Lower lobe of right lung (tissue), 2 donors: ENCODE data around the gene RRAD. TPM values are rescaled to one million over a fixed set of nuclear protein-coding genes. Genes with fewer than 3 reads are reported as not detected.
"Not testable (repeated sequence)": the region's sequence is repeated elsewhere in the genome, so short reads cannot be mapped to it uniquely, and the experiment has no call there.

ENCODE experiments used
- ATAC-seq, 2 donors: fragments of 200-7000 bp; cut with Tn5 transposase; one replicate each; pipeline ENCODE4 v1.9.1; 2020 to 2022; ENCODE audit warnings: mild to moderate bottlenecking in 2 of 2, moderate library complexity in 2 of 2
- DNase-seq: peaks from one replicate; pipeline ENCODE4 v3.0.0-alpha.2; 2020
- H3K27ac ChIP-seq: fragments of 200-600 bp; one replicate; pipeline ENCODE4 v1.8.0; 2022
- H3K27me3 ChIP-seq: fragments of 200-600 bp; one replicate; pipeline ENCODE4 v1.8.0; 2022; ENCODE audit warnings: low read depth
- H3K36me3 ChIP-seq: fragments of 200-600 bp; one replicate; pipeline ENCODE4 v1.8.0; 2022; ENCODE audit warnings: mild to moderate bottlenecking
- H3K4me1 ChIP-seq: fragments of 200-600 bp; one replicate; pipeline ENCODE4 v1.8.0; 2022
- H3K4me3 ChIP-seq: fragments of 200-600 bp; one replicate; pipeline ENCODE4 v1.8.0; 2022; ENCODE audit warnings: mild to moderate bottlenecking
- H3K9me3 ChIP-seq: fragments of 200-600 bp; one replicate; pipeline ENCODE4 v1.8.0; 2022
- intact Hi-C: fragments of 100-400 bp; cut with DNase I; formaldehyde crosslinking; loops from one replicate; pipeline ENCODE4 v1.11.0; 2022
- total RNA-seq: library from RNA; stranded (reverse); fragmentation: NEBNext Ultra II Directional; extraction: Animal tissue kit (Norgen Biotek cat#: 25700); gene quantifications from one replicate; pipeline ENCODE4 v1.2.1, GENCODE V29; 2021
- TF ChIP-seq, protein P1 (sequence below): fragments of 200-600 bp; IDR thresholded peaks from one replicate; pipeline ENCODE4 v1.8.0; 2022; ENCODE audit warnings: antibody characterized with exemption, mild to moderate bottlenecking
- donor health status: DM: no; HTN: yes; CAD: no; lungs with severe emphysema.

Gene RRAD
- total RNA-seq, 1 donor from 2014 or later = 11.8 TPM

DNA sequence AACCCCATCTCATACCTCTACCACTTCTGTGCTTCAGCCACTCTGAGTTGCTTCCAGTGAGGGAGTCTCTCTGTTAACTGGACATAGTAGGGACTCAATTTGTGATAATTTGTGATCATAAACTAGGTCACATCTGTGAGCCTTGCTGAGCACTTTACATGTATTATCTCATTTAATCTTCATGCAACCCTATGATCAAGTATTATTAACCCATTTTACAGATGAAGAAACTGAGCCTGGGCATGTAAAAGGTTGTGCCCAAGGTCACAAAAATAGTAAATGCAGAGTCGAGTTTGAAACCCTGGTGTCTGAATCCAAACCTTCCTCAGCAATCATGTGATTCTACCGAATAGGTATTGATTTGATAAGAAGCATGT, 26.4 kb downstream of the RRAD start:
- intact Hi-C loops = no loop called here
- H3K27me3 ChIP-seq = no peaks in the 10 kb centered on the region
- TF ChIP-seq, protein P1, sequence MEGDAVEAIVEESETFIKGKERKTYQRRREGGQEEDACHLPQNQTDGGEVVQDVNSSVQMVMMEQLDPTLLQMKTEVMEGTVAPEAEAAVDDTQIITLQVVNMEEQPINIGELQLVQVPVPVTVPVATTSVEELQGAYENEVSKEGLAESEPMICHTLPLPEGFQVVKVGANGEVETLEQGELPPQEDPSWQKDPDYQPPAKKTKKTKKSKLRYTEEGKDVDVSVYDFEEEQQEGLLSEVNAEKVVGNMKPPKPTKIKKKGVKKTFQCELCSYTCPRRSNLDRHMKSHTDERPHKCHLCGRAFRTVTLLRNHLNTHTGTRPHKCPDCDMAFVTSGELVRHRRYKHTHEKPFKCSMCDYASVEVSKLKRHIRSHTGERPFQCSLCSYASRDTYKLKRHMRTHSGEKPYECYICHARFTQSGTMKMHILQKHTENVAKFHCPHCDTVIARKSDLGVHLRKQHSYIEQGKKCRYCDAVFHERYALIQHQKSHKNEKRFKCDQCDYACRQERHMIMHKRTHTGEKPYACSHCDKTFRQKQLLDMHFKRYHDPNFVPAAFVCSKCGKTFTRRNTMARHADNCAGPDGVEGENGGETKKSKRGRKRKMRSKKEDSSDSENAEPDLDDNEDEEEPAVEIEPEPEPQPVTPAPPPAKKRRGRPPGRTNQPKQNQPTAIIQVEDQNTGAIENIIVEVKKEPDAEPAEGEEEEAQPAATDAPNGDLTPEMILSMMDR = no peak
- H3K9me3 ChIP-seq = no peaks in the 10 kb centered on the region
- no peak overlapping the region for H3K4me3 ChIP-seq
- peaks cover 40% of the 10 kb centered on the region for H3K4me1 ChIP-seq
- H3K27ac ChIP-seq = peak overlapping the region; percentile 74
- no peaks in the 10 kb centered on the region for H3K36me3 ChIP-seq
- DNase-seq (no peak), ATAC-seq (no peak)

DNA sequence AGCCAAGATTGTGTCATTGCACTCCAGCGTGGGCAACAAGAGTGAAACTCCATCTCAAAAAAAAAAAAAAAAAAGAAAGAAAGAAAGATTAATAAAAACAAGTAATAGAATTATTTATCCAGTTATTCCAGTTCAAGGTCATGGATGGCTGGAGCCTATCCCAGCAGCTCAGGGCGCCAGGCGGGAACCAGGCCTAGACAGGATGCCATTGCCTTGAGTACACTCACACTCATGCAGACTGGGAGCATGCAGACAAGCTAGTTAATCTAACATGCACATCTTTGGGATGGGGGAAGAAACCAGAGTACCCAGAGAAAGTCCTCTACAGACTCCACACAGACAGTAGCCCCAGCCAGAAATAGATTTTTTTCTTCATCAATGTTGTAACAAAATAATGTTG, 27.1 kb downstream of the RRAD start:
- DNase-seq (no peak), ATAC-seq (no peak)
- Histone ChIP-seq H3K9me3 (no peaks in the 10 kb centered on the region), H3K27me3 (no peaks in the 10 kb centered on the region), H3K27ac (peak overlapping the region; percentile 74), H3K4me3 (no peak overlapping the region), H3K4me1 (peaks cover 40% of the 10 kb centered on the region), H3K36me3 (no peaks in the 10 kb centered on the region)
- intact Hi-C loops = no loop called here
- TF ChIP-seq, protein P1 = no peak

DNA sequence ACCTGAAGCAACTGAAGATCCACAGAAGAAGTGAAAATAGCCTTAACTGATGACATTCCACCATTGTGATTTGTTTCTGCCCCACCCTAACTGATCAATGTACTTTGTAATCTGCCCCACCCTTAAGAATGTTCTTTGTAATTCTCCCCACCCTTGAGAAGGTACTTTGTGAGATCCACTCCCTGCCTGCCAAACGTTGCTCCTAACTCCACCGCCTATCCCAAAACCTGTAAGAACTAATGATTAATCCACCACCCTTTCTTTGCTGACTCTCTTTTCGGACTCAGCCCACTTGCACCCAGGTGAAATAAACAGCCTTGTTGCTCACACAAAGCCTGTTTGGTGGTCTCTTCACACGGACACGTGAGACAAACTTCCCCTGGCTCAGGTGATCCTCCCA, 28.7 kb downstream of the RRAD start:
- H3K27me3 ChIP-seq, H3K36me3 ChIP-seq, ATAC-seq, H3K9me3 ChIP-seq, H3K27ac ChIP-seq, DNase-seq, intact Hi-C loops, H3K4me3 ChIP-seq: not testable (repeated sequence)
- peaks cover 39% of the 10 kb centered on the region for H3K4me1 ChIP-seq

DNA sequence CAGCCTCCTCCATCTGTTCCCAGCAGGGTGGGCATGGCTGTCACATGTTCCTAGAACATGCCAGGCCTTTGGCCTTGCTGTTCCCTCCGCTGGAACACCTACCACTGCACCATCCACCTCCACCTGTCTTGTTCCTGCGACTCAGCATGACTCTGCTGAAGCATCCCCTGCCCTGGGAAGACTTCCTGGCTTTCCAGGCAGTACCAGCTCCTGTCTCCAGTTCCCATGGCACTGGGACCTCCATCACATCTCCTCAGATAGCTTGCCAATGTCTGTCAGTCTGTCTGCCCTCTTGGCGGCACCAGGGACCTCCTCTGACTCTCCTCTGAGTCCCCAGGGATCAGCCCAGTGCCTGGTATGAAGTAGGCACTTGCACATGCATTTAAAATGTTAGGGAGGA, 29.3 kb downstream of the RRAD start:
- intact Hi-C loops = no loop called here
- Histone ChIP-seq H3K9me3 (no peaks in the 10 kb centered on the region), H3K36me3 (no peaks in the 10 kb centered on the region), H3K27ac (no peak overlapping the region), H3K4me1 (peaks cover 32% of the 10 kb centered on the region), H3K27me3 (no peaks in the 10 kb centered on the region), H3K4me3 (no peak overlapping the region)
- TF ChIP-seq, protein P1 = no peak
- DNase-seq (no peak), ATAC-seq (no peak)

DNA sequence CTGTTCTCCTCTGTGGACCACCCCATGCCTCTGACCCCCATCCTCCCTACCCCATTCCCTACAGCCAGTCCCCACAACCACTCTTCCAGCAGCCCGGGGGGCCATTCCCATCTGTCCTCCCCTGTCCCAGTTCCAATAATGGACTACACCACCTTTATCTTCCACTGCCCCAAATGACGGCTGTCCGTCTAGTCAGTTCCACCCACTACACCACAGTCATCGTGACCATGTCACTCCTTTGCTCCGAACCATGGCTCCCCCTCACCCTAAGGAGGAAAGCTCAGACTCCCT, 29.7 kb downstream of the RRAD start:
- TF ChIP-seq, protein P1 = no peak
- Histone ChIP-seq H3K27me3 (no peaks in the 10 kb centered on the region), H3K9me3 (no peaks in the 10 kb centered on the region), H3K4me3 (no peak overlapping the region), H3K4me1 (peaks cover 29% of the 10 kb centered on the region), H3K27ac (no peak overlapping the region), H3K36me3 (peaks cover 2% of the 10 kb centered on the region)
- DNase-seq (peak; percentile 41), ATAC-seq (no peak)
- intact Hi-C loops = no loop called here

DNA sequence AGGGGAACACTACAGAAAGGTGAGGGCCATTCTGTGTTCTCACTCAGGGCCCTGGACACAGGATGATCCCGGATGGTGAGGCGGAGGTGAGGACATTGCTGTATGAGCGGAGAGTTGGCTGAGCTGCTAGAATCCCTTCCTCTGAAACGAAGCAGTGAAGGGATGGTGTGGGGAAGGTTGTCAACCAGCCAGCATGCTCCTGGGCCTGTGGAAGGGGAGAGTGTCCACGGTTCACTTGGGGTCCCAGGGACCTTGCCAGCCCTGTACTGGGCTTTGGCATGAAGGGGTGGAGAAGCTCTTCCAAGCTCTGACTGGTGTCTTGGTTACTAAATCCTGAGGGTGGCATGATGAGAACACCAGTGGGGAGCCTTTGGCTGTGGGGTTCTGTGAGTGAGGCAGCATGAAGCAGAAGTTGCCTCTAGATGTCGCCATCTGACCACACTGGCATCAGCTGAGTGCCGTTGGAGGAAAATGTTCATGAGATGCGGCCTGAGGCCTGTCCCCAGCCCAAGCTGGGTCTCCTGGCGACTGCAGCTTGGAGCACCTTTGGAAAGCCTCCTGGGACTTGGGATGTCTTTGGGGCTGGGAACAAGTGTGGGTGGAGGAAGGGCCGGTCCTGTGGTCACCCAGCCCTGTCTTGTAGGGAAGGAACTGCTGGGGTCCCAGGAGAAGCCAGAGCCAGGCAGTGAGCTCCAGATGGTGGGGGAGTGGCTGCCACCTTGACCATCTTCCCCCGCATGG, 30.2 kb downstream of the RRAD start:
- no peak overlapping the region for H3K27ac ChIP-seq
- DNase-seq = peak; percentile 67
- TF ChIP-seq, protein P1 = peak; percentile 77
- H3K4me3 ChIP-seq = no peak overlapping the region
- intact Hi-C loops = no loop called here
- peaks cover 25% of the 10 kb centered on the region for H3K4me1 ChIP-seq
- no peaks in the 10 kb centered on the region for H3K27me3 ChIP-seq
- no peaks in the 10 kb centered on the region for H3K9me3 ChIP-seq
- peaks cover 4% of the 10 kb centered on the region for H3K36me3 ChIP-seq
- peak; percentile 86 to 90 for ATAC-seq
